Dendritic cell treated with granulocyte-macrophage colony-stimulating factor and Interleukin-4, amounts not matched to agents 40 ng/mL and 50 ng/mL, for 4 days (primary cell): ENCODE results near the gene ADGRF4.

ENCODE experiments used
- H3K27ac Mint-ChIP-seq: one replicate; pipeline ENCODE4 v1.8.0; 2022; ENCODE audit warnings: mild to moderate bottlenecking, mixed read lengths
- H3K27me3 Mint-ChIP-seq: one replicate; pipeline ENCODE4 v1.8.0; 2022; ENCODE audit warnings: mild to moderate bottlenecking, mixed read lengths
- H3K36me3 Mint-ChIP-seq: one replicate; pipeline ENCODE4 v1.8.0; 2022; ENCODE audit warnings: low read depth, mixed read lengths
- H3K4me1 Mint-ChIP-seq: one replicate; pipeline ENCODE4 v1.8.0; 2022; ENCODE audit warnings: low read depth, mixed read lengths
- H3K4me3 Mint-ChIP-seq: one replicate; pipeline ENCODE4 v1.8.0; 2022; ENCODE audit warnings: mild to moderate bottlenecking, moderate library complexity, mixed read lengths
- H3K9me3 Mint-ChIP-seq: one replicate; pipeline ENCODE4 v1.8.0; 2022; ENCODE audit warnings: mixed read lengths
- intact Hi-C: fragments of 100-400 bp; cut with micrococcal nuclease; formaldehyde crosslinking; loops from one replicate; pipeline ENCODE4 v1.15.0; 2022

The ADGRF4 gene

GRCh38 chr6:47701363-47701762 is 3.0 kb downstream of the ADGRF4 start:
- no peaks in the 10 kb centered on the region for H3K9me3 Mint-ChIP-seq
- H3K4me3 Mint-ChIP-seq = no peak overlapping the region
- no peaks in the 10 kb centered on the region for H3K4me1 Mint-ChIP-seq
- H3K27me3 Mint-ChIP-seq = no peaks in the 10 kb centered on the region
- intact Hi-C loops = no loop called here
- no peaks in the 10 kb centered on the region for H3K36me3 Mint-ChIP-seq
- H3K27ac Mint-ChIP-seq = no peak overlapping the region

DNA sequence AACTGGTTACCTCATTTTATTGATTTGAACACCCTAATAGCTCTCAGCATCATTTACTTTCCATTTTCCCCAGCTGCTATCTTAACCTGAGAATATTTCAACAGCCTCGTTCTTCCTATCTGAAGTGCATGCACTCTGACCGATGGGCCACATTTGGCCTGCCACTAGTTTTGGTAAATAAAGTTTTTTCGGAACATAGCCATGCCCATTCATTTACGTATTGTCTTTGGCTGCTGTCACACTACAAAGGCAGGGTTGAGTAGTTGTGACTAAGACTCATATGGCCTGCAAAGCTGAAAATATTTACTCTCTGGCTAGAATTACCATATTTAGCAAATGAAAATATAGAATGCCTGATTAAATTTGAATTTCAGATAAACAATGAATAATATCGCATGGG is 10.8 kb downstream of the ADGRF4 start:
- H3K27ac Mint-ChIP-seq = no peak overlapping the region
- peaks cover 3% of the 10 kb centered on the region for H3K27me3 Mint-ChIP-seq
- H3K9me3 Mint-ChIP-seq = no peaks in the 10 kb centered on the region
- no peaks in the 10 kb centered on the region for H3K4me1 Mint-ChIP-seq
- no peaks in the 10 kb centered on the region for H3K36me3 Mint-ChIP-seq
- no peak overlapping the region for H3K4me3 Mint-ChIP-seq
- intact Hi-C loops = no loop called here

DNA sequence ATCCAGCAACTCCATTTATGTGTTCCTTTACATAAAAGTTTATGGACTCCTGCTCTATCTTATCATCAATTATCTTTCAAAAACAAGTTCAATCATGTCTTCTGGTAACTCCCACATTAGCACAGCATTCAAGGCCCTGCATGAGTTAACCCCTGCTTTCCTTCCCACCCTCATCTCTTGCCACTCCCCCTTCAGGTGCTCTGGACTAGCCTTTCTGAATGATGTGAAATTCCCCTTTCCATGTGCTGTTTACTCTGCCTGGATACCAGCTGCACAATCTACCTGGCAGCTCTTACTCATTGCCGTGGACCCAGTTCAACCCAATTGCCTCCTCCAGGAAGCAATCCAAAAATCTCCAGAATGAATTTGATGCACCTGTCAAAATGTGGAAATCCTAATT is 11.9 kb downstream of the ADGRF4 start:
- H3K4me3 Mint-ChIP-seq = no peak overlapping the region
- no peaks in the 10 kb centered on the region for H3K4me1 Mint-ChIP-seq
- intact Hi-C loops = no loop called here
- no peaks in the 10 kb centered on the region for H3K36me3 Mint-ChIP-seq
- H3K9me3 Mint-ChIP-seq = no peaks in the 10 kb centered on the region
- peaks cover 3% of the 10 kb centered on the region for H3K27me3 Mint-ChIP-seq
- H3K27ac Mint-ChIP-seq = no peak overlapping the region

DNA sequence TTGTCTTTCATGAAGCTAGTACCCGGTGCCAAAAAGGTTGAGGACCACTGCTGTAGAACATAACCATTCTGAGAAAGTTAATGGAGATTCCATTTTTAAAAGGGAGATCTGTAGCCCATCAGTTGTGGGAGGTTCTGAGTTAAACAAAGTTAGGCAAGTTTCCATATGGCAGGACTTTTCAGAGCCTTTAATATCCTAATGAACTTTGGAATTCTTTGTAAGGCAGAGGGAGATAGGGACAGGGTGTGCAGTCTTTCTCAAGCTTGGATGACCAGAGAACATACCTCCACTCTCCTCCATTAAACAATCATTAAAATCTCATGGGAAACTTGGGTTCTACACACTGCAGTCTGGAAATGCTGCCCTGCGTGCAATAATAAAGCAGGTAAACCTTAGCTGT is 14.8 kb downstream of the ADGRF4 start:
- no peaks in the 10 kb centered on the region for H3K9me3 Mint-ChIP-seq
- H3K27me3 Mint-ChIP-seq = peaks cover 3% of the 10 kb centered on the region
- H3K36me3 Mint-ChIP-seq = no peaks in the 10 kb centered on the region
- H3K4me1 Mint-ChIP-seq = no peaks in the 10 kb centered on the region
- no peak overlapping the region for H3K27ac Mint-ChIP-seq
- no peak overlapping the region for H3K4me3 Mint-ChIP-seq
- intact Hi-C loops = no loop called here

DNA sequence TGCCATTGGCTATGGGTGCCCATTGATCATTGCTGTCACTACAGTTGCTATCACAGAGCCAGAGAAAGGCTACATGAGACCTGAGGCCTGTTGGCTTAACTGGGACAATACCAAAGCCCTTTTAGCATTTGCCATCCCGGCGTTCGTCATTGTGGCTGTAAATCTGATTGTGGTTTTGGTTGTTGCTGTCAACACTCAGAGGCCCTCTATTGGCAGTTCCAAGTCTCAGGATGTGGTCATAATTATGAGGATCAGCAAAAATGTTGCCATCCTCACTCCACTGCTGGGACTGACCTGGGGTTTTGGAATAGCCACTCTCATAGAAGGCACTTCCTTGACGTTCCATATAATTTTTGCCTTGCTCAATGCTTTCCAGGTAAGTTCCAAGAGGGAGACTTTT is 16.4 kb downstream of the ADGRF4 start:
- intact Hi-C loops = no loop called here
- no peaks in the 10 kb centered on the region for H3K36me3 Mint-ChIP-seq
- no peaks in the 10 kb centered on the region for H3K9me3 Mint-ChIP-seq
- no peak overlapping the region for H3K27ac Mint-ChIP-seq
- no peak overlapping the region for H3K4me3 Mint-ChIP-seq
- H3K27me3 Mint-ChIP-seq = peaks cover 4% of the 10 kb centered on the region
- no peaks in the 10 kb centered on the region for H3K4me1 Mint-ChIP-seq

- Mint-ChIP-seq H3K4me3 (no peak overlapping the region), H3K4me1 (no peaks in the 10 kb centered on the region), H3K27me3 (peaks cover 7% of the 10 kb centered on the region), H3K9me3 (no peaks in the 10 kb centered on the region), H3K36me3 (no peaks in the 10 kb centered on the region), H3K27ac (no peak overlapping the region)
- intact Hi-C loops = no loop called here
Observed at GRCh38 chr6:47715782-47716181, 17.4 kb downstream of the ADGRF4 start.

DNA sequence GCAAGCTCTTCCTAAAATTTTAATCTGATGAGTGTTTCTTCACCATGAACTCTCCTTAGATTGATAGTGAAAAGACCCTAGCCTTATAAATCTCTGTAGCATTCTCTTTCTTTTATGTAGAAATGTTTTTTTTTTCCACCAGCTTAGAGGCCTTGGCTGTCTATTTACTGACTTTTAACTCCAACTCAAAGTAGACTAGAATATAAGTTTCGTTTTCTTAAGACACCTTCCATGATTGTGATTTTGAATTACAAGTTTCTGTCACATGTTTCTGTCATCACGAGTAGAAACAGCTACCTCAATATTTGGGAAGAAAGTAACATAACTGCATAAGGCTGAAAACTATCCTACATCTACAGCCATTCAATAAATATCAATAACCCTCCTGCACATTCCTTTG is 17.8 kb downstream of the ADGRF4 start:
- intact Hi-C loops = no loop called here
- no peaks in the 10 kb centered on the region for H3K4me1 Mint-ChIP-seq
- no peaks in the 10 kb centered on the region for H3K36me3 Mint-ChIP-seq
- H3K4me3 Mint-ChIP-seq = no peak overlapping the region
- no peak overlapping the region for H3K27ac Mint-ChIP-seq
- H3K27me3 Mint-ChIP-seq = peaks cover 7% of the 10 kb centered on the region
- H3K9me3 Mint-ChIP-seq = no peaks in the 10 kb centered on the region

DNA sequence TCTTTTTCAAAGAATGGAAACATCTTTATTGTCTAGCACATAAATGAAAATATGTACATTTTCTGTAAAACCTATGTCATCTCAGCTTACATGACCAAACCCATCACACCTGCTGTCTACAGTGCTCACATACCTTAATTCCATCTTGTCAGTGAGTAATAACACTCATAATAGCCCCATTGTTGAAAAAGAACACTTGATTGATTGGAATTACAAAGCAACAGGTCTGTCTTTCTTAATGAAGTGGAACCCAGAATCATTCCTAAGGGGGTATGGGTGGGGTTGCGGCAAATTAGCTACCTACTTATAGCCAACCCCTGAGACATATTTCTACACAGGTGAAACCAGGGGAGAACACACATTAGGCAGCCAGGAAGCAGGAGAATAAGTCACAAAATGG is 20.2 kb downstream of the ADGRF4 start:
- Mint-ChIP-seq H3K27ac (no peak overlapping the region), H3K27me3 (peaks cover 7% of the 10 kb centered on the region), H3K4me3 (no peak overlapping the region), H3K4me1 (no peaks in the 10 kb centered on the region), H3K9me3 (no peaks in the 10 kb centered on the region), H3K36me3 (no peaks in the 10 kb centered on the region)
- intact Hi-C loops = no loop called here

GRCh38 chr6:47721189-47721588 is 22.8 kb downstream of the ADGRF4 start:
- Mint-ChIP-seq H3K27me3 (peaks cover 10% of the 10 kb centered on the region), H3K27ac (no peak overlapping the region), H3K36me3 (no peaks in the 10 kb centered on the region), H3K9me3 (no peaks in the 10 kb centered on the region), H3K4me1 (no peaks in the 10 kb centered on the region), H3K4me3 (no peak overlapping the region)
- intact Hi-C loops = no loop called here

DNA sequence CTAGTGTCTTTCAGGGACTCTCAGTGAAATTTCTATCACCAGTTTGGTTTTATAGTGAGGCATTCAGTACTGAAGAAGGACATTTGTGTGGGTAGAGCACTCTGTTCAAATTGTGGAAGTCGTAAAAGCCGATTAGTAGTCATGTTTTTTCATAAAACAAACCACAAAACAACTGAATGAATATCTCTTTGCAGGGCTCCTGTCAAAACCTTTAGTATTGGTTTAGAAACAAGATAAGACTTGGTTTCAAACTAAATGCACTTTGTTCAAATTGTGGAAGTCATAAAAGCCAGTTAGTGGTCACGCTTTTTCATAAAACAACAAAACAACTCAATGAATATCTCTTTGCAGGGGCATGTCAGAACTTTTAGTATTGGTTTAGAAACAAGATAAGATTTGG is 23.8 kb downstream of the ADGRF4 start:
- Mint-ChIP-seq H3K9me3 (no peaks in the 10 kb centered on the region), H3K27ac (no peak overlapping the region), H3K4me1 (no peaks in the 10 kb centered on the region), H3K27me3 (peaks cover 10% of the 10 kb centered on the region), H3K4me3 (no peak overlapping the region), H3K36me3 (no peaks in the 10 kb centered on the region)
- intact Hi-C loops = no loop called here

GRCh38 chr6:47724300-47724699 is 25.9 kb downstream of the ADGRF4 start:
- intact Hi-C loops = no loop called here
- H3K4me1 Mint-ChIP-seq = no peaks in the 10 kb centered on the region
- peaks cover 8% of the 10 kb centered on the region for H3K27me3 Mint-ChIP-seq
- H3K27ac Mint-ChIP-seq = no peak overlapping the region
- H3K9me3 Mint-ChIP-seq = no peaks in the 10 kb centered on the region
- H3K36me3 Mint-ChIP-seq = no peaks in the 10 kb centered on the region
- H3K4me3 Mint-ChIP-seq = no peak overlapping the region

DNA sequence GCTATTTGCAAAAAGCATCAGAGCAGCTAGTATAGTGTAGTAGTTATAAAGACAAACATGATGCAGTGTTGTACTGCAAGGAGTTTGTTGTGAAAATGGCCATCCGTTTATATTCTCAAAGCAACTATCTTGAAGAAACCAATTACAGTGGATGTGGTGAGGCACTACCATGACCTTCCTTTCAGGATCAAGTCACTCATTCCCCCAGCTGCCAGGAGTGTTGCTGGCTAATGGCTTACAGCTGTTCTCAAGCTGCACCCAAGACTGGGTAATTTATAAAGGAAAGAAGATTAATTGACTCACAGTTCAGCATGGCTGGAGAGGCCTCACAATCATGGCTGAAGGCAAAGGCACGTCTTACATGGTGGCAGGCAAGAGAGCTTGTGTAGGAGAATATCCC is 29.0 kb downstream of the ADGRF4 start:
- Mint-ChIP-seq H3K27me3 (peaks cover 4% of the 10 kb centered on the region), H3K27ac (no peak overlapping the region), H3K4me1 (no peaks in the 10 kb centered on the region), H3K4me3 (no peak overlapping the region), H3K36me3 (no peaks in the 10 kb centered on the region), H3K9me3 (no peaks in the 10 kb centered on the region)
- intact Hi-C loops = no loop called here

- no peak overlapping the region for H3K4me3 Mint-ChIP-seq
- no peaks in the 10 kb centered on the region for H3K36me3 Mint-ChIP-seq
- H3K4me1 Mint-ChIP-seq = no peaks in the 10 kb centered on the region
- peaks cover 6% of the 10 kb centered on the region for H3K27me3 Mint-ChIP-seq
- intact Hi-C loops = no loop called here
- no peak overlapping the region for H3K27ac Mint-ChIP-seq
- no peaks in the 10 kb centered on the region for H3K9me3 Mint-ChIP-seq
Observed at GRCh38 chr6:47729019-47729418, 30.6 kb downstream of the ADGRF4 start.

DNA sequence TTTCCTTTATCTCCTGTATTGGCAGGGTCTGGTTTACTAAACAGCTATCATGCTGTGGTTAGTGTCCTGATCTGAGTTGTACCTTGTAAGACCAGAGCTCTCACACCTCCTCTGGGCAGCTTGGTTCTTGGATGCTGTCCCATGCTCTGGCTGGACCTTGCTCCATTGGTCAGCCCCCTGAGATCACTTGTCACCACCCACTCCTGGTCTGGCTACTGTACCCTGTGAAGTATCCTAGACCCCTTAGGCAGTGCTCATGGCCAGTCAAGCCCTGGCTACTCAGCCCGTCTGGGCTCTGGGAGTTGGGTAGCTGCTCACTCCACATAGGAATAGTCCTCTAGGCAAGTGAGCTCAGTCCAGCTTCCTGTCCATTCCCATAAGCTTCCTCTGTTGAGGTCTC is 31.1 kb downstream of the ADGRF4 start:
- no peaks in the 10 kb centered on the region for H3K36me3 Mint-ChIP-seq
- H3K27ac Mint-ChIP-seq = no peak overlapping the region
- intact Hi-C loops = no loop called here
- H3K4me1 Mint-ChIP-seq = no peaks in the 10 kb centered on the region
- H3K9me3 Mint-ChIP-seq = no peaks in the 10 kb centered on the region
- peaks cover 6% of the 10 kb centered on the region for H3K27me3 Mint-ChIP-seq
- H3K4me3 Mint-ChIP-seq = no peak overlapping the region

DNA sequence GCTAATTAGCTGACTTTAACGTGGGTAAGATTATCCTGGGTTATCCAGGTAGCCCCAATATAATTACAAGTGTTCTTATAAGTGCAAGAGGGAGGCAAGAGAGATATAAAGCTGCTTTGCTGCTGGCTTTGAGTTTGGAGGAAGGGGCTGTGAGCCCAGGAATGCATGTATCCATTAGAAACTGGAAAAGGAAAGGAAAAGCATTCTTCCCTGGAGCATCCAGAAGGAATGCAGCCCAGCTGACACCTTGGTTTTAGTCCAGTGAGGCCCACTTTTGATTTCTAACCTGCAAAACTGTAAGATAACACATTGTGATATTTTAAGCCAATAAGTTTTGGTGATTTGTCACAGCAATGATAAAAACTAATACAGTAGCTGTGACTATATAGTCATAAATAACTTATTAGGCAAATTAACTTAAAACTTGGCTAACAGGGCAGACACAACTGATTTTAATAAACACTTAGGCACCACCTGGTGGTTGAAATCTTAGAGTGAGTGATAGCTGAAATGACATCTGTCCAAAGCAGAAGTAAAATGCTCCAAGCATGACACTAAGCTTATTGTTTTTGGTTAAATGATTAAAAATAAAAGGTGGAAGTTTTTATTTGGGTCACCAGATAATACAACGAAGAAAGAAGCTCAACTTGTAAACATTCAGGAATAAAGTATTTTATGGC is 35.6 kb downstream of the ADGRF4 start:
- Mint-ChIP-seq H3K27ac (no peak overlapping the region), H3K36me3 (no peaks in the 10 kb centered on the region), H3K4me3 (no peak overlapping the region), H3K9me3 (no peaks in the 10 kb centered on the region), H3K4me1 (no peaks in the 10 kb centered on the region), H3K27me3 (peaks cover 5% of the 10 kb centered on the region)
- intact Hi-C loops = loop anchor here (2.0 to 5.0 kb wide), 2 partner anchors 102 to 319 kb away; no protein-coding TSS in a partner anchor
